Measurements from ENCODE around the gene ITPKB.
A peak's percentile ranks its signal among the peaks of the same experiment; 100 is the strongest.

Gene ITPKB

GRCh38 chr1:226682871-226683814, 55.9 kb downstream of the ITPKB start:
- no peak for DNase-seq

GRCh38 chr1:226681652-226682493, 57.2 kb downstream of the ITPKB start:
- peak; percentile 53 for DNase-seq

DNA sequence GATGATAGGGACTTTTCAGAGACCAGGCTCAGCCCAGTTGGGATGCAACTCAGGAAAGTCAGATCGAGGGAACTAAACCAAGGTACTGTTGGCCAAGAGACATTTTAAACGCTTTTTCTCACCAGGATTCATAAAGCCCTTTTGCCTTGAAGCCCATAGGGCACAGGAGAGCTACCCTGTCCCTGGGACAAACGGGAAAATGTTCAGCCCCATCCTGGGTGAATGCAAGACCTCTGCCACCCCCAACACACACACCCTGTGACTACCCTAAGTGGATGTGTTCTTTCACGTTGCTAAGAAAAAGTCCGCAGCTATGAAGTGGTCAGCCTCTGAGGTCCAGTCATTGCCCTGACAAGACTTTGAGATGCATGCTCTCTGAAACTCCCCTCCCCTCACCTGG, 58.4 kb downstream of the ITPKB start:
- no peak for DNase-seq

GRCh38 chr1:226679853-226680516, 59.1 kb downstream of the ITPKB start:
- peak; percentile 78 for DNase-seq

- peak; percentile 57 for DNase-seq
Measured at GRCh38 chr1:226679262-226679661, 59.8 kb downstream of the ITPKB start.

DNA sequence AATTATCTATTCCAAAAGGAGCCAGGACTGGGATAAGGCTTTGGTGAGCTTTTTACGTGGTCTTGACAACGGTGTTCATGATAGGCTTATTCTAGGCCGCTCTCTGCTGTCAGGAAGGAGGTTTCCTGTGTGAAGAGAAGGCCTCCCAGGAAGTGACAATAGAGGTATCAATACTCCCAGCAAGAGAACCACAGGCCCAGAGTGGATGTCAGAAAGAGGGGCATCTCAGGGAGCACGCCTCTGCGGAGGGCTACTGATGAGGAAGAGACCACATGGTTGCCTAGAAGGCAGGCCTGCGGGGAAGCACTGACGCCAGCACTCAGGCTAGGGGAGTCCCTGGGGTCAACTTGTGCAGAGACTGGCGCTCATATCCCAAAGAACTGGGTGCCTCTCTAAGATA, 60.4 kb downstream of the ITPKB start:
- DNase-seq, result no peak

DNA sequence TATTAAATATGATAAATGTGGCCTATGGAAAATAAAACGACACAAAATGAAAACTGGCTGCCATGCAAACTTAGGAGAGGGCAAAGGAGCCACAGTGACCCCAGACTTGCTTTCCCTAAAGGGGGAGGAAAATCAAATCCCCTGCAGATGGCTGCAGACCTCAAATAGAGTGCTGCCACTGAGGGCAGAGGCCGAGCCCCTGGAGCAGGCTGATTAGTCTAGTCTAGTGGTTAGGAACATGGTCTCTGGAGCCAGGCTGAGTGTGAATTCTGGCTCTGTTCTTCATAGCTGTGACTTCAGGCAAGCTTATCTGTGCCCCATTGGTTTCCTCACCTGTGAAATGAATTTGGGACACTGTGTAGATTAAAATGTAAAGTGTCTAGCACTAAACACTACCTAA, 60.8 kb downstream of the ITPKB start:
- DNase-seq, result no peak

- peak; percentile 82 for DNase-seq
Measured at GRCh38 chr1:226677027-226678020, 61.8 kb downstream of the ITPKB start.

- peak; percentile 46 for DNase-seq
Measured at GRCh38 chr1:226676381-226676780, 62.7 kb downstream of the ITPKB start.

- DNase-seq, result no peak
Measured at GRCh38 chr1:226675715-226676357, 63.2 kb downstream of the ITPKB start.

DNA sequence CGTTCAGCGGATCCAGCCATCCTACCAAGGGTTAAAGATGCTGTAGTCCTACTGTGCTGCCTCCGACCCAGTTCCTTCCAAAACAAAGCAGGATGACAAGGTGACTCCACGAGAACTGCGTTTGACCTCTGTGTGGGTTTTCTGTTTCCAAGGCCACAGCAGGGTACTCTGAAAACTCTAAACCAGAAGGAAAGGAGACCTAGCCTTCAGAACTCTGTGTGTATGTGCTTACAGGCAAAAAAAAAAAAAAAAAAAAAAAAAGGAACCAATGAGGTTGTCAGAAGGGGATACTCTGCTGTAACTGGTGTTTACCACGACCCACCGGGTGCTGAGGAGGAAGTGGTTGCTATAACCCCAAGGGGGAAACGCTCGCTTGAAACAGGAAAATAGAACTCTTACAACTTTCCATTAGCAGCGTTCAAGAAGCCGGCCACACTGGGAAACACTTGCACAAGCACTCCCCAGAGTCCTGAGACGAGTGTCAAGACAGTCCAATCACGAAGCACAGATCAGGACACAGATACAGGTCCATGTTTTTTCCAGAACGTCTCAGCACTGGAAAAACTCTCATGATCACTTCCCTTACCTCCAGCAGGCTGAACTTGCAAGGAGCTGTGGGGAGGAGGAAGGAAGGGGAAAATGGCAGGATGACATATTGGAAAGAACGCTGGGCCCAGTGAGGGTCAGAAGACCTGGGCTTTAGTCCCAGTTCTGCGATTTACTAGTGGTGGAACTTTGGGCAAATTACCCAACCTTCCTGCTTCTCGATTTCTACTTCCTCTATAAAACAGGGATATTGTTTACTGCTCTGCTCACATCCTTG, 64.0 kb downstream of the ITPKB start:
- DNase-seq, result peak; percentile 63

GRCh38 chr1:226672339-226672762, 66.7 kb downstream of the ITPKB start:
- DNase-seq, result no peak

GRCh38 chr1:226671277-226671676, 67.8 kb downstream of the ITPKB start:
- no peak for DNase-seq

DNA sequence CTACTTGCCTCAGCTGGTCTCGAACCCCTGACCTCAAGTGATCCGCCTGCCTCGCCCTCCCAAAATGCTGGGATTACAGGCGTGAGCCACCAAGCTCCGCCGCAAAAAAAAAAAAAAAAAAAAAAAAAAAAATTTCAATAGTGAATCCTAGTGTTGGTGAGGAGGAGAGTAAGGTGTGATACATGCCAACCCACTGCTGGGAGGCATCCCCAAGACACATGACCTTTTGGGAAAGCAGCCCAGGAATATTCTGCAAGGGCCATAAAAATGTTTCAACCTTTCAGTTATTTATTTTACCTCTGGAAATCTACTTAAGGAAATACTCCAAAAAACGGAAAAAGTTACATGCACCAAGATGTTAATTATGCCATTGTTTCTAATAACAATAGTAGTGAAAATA, 69.0 kb downstream of the ITPKB start:
- peak; percentile 17 for DNase-seq

GRCh38 chr1:226668173-226668560, 70.9 kb downstream of the ITPKB start:
- DNase-seq, result peak; percentile 51

- DNase-seq, result no peak
Measured at GRCh38 chr1:226666692-226667091, 72.4 kb downstream of the ITPKB start.

DNA sequence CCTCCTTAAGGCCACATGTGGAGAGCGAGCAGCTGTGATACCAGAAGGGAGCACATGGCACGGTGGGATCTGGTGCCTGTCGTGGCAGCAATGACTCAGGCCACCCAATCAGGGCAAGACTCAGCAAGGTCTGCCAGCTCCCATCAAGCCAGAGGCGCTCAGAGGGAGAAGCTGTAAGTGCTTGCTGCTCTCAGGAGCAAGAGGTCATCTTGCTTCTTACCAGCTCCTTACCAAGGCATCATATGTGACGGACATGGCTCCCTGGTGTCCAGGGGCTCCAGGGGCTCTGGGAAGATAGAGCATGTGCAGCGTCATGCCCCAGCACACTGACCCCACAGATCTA, 72.9 kb downstream of the ITPKB start:
- no peak for DNase-seq

DNA sequence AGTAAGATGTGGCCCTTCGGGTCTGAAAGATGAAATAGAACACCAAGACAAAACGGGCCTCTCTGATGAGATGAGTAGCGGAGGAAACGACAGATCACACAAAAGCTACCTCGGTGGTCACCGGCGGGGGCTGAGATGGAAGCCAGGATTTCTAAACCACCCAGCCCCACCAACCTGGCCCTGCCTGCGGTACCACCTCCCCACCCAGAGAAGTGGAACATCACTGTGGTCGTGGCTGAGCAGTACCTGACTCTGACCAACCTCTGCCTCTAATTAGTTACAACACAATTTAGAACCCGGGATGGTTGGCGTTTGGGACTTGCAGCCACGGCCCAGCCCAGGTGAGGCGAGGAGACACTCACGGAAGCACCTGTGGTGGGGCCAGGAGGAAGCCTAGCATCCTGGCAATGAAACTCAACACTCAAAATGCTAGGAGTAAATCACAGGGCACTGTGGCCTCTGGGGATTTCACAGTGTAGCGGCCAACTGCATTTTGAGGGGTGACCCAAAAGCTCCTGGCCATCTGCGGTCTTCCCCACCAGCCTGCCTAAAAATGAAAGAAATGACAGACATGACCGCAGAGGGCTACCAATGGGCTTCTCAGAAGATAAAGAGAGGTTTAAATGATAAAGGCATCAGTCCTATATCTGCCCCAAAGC, 73.4 kb downstream of the ITPKB start:
- DNase-seq, result no peak

- DNase-seq, result no peak
Measured at GRCh38 chr1:226664413-226665101, 74.5 kb downstream of the ITPKB start.
